RWPE1 (cell line): ENCODE data around the gene RHEB.

Experiments used
- CTCF ChIA-PET: fragments of 350-600 bp; sonication (Branson Sonifier 250); formaldehyde crosslinking; extraction: SDS; loops from one replicate; lab custom pipeline; 2021; lab: Yijun Ruan, JAX
- POLR2A ChIA-PET: fragments of 400-600 bp; formaldehyde crosslinking; extraction: SDS; loops from one replicate; lab custom pipeline; 2020; ENCODE audit warnings: antibody characterized with exemption; ENCODE audit not compliant: low non-redundant PET; lab: Yijun Ruan, JAX
- DNase-seq: peaks from one replicate; pipeline ENCODE4 v3.0.0; 2012; ENCODE audit warnings: low spot score
- H3K27ac ChIP-seq: fragments of 450-650 bp; 2 replicates; pipeline ENCODE4 v1.5.1; 2017
- TF ChIP-seq, protein P1 (sequence below): fragments of 450-650 bp; conservative IDR thresholded peaks from 2 replicates; pipeline ENCODE4 v1.5.1; 2017; ENCODE audit warnings: low read depth, mild to moderate bottlenecking

The RHEB gene

DNA sequence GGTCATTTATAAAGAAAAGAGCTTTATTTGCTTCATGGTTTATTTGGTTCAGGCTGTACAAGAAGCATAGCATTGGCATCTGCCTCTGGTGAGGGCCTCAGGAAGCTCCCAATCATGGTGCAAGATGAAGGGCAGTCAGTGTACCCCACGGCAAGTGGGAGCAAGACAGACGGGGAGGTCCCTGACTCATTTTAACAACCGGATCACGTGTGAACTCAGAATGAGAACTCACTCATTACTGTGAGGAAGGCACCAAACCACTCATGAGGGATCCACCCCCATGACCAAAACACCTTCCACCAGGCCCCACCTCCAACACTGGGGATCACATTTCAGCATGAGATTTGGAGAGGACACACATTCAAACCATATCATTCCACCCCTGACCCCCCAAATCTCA lies 64.0 kb downstream of the RHEB start:
- no peak for DNase-seq
- TF ChIP-seq, protein P1, sequence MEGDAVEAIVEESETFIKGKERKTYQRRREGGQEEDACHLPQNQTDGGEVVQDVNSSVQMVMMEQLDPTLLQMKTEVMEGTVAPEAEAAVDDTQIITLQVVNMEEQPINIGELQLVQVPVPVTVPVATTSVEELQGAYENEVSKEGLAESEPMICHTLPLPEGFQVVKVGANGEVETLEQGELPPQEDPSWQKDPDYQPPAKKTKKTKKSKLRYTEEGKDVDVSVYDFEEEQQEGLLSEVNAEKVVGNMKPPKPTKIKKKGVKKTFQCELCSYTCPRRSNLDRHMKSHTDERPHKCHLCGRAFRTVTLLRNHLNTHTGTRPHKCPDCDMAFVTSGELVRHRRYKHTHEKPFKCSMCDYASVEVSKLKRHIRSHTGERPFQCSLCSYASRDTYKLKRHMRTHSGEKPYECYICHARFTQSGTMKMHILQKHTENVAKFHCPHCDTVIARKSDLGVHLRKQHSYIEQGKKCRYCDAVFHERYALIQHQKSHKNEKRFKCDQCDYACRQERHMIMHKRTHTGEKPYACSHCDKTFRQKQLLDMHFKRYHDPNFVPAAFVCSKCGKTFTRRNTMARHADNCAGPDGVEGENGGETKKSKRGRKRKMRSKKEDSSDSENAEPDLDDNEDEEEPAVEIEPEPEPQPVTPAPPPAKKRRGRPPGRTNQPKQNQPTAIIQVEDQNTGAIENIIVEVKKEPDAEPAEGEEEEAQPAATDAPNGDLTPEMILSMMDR = no peak
- ChIA-PET CTCF (no interaction called here), POLR2A (no interaction called here)
- no peak overlapping the region for H3K27ac ChIP-seq

DNA sequence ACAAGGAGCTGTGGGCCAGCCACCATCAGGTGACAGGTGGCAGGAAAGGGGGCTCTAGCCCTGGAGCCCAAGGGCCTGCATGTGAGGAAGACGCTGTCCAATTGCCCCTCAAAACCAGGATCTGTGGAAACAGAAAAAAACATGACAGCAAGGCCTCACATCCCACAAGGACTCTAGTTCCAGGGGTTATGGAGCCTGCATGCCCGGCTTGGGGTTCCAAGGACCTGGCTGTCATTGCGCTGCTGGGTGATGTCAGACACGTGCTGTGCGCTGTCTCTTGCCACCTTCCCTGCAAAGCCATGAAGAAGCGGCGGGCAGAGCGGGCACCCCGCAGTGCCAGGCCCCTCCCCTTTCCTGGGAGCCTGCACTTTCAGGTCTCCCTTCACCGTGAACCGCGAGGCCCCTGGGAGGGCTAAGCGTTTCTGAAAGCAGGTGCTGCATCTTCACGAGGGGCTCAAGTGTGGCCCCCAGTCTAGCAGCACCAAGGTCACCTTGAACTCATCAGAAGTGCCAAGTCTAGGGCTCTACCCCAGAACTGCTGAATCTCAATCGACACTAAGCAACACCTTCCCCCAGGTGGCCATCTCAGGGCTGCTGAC lies 64.7 kb downstream of the RHEB start:
- POLR2A ChIA-PET = no interaction called here
- DNase-seq = no peak
- TF ChIP-seq, protein P1 = no peak
- H3K27ac ChIP-seq = no peak overlapping the region
- CTCF ChIA-PET = no interaction called here

DNA sequence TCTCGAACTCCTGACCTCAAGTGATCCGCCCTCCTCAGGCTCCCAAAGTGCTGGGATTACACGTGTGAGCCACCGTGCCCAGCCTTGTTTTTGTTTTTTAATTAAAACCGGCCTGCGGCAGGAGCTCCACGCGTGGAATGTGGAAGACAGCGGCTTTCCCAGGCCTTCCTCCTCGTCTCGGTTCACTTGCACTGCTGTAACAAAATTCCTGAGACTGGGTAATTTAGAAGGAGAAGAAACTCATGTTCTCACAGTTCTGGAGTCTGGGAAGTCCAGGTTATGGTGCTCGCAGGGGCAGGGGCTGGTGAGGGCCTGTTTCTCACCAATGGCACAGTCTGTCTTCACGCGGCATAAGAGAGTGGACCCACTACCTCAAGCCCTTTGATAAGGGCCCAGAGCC lies 65.4 kb downstream of the RHEB start:
- POLR2A ChIA-PET = no interaction called here
- CTCF ChIA-PET = interaction anchor here (0.7 kb wide), 1 partner anchor 55 kb away, joined by 3 read pairs; no protein-coding TSS in a partner anchor
- no peak overlapping the region for H3K27ac ChIP-seq
- DNase-seq = no peak
- TF ChIP-seq, protein P1 = no peak

DNA sequence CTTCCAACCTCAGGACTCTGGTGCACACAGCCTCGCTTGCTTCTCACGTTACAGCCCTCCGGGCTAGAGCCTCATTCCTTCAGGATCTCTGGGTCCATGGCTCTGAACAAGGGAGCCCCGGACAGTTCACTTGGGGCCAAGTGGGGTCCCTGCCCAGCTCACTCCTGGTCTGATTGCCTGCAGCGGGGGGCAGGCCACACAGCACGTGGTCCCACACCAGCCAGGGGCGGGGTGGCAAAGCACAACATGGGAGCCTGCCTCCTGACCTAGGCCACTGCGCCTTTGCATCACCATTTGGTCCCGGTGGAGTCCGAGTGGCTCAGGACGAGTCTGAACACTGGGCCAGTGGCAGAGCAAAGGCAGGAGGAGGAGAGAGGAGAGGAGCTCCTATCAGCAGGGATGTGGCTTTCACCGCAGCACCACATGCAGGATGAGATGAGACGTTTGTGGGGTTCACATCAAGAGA lies 66.3 kb downstream of the RHEB start:
- ChIA-PET CTCF (no interaction called here), POLR2A (no interaction called here)
- no peak for DNase-seq
- TF ChIP-seq, protein P1 = no peak
- no peak overlapping the region for H3K27ac ChIP-seq

DNA sequence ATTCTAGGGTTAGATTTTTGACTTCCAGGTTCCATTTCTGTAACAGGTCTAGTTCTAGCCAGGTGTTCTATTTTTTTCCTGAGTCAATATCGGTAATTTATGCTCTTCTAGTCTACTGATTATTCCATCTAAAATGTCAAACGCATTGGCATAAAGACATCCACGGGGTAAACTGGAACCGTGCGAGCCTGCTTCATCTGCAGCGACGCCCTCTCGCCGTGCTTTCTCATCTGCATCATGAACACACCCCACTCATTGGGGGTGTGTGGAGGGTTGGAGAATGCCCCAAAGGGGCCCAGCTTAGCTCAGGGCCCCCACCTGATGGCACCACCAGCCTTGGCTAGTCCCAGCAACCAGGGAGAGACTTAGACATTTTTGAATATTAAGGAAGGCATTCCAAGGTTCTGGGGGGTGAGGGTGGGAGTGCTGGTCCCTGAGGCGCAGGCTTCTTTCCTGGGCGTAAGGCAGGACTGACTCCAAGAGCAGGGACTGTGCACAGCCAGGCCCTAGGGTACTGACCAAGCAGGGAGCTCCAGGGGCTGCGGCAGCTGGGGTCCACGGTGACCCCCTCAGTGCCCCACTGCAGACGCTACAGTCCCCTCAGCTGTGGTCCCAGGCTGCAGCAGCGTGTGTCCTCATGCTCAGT lies 66.9 kb downstream of the RHEB start:
- POLR2A ChIA-PET = no interaction called here
- TF ChIP-seq, protein P1 = no peak
- H3K27ac ChIP-seq = no peak overlapping the region
- DNase-seq = no peak
- CTCF ChIA-PET = no interaction called here

DNA sequence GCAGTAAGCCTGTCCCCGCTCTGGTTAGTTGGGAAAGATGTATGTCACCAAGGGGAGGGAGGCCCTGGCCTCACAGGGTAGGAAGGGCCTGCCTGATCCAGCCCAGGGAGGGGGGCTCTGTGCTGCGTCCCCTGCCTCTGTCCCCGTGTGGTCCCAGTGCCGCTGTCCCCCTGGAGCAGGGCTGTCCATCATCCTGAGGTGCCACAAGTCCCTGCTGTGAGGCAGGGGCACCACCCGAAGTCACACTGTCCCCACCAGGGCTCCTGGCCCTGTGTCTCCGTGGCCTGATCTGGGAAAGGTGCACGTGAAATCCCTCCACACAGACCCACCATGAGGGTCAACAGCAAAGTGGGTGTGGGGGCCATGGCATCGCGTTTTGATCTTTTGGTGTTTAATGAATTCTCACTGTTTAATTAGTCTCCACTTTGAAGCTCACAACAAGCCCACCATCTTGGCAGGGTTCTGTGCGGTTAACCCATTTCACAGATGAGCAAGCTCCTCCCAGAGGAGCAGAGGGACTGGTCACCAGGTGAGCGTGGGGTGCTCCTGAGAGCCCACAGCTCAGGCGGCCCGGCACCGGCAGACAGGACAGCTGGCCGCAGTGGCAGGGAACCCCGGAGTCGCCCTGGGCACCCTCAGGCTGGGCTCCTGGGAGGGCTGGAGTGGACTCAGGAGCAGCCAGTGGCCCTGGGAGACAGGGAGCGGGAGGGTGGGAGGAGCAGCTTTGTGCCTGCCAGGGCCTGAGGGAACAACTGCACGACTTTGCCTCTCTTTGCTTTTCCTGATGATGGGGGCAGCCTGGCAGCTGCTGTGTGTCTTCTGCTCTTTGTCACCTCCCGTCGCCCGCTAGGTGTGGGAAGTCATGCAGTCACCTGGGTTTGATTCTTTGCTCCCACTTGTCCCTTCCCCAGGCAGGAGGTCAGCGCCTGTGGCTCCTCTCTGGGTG lies 67.8 kb downstream of the RHEB start:
- DNase-seq = no peak
- ChIA-PET POLR2A (no interaction called here), CTCF (interaction anchor here (0.6 kb wide), 1 partner anchor 19 kb away, joined by 3 read pairs; no protein-coding TSS in a partner anchor)
- TF ChIP-seq, protein P1 = no peak
- H3K27ac ChIP-seq = no peak overlapping the region
